Suprapubic skin (tissue), 4 donors: Measurements from ENCODE around the gene BDP1. TPM values are rescaled to one million over a fixed set of nuclear protein-coding genes. Genes with fewer than 3 reads are reported as not detected.

ENCODE experiments used
- DNase-seq, 2 donors: peaks; one replicate each; pipeline ENCODE4 v3.0.0-alpha.2; 2019; ENCODE audit warnings: low spot score in 2 of 2
- H3K27ac ChIP-seq: fragments of 200-600 bp; sonication (generic); one replicate; pipeline ENCODE4 v1.5.1; 2019
- H3K27me3 ChIP-seq: fragments of 200-600 bp; sonication (generic); one replicate; pipeline ENCODE4 v1.5.1; 2019
- H3K36me3 ChIP-seq: fragments of 200-600 bp; sonication (generic); one replicate; pipeline ENCODE4 v1.5.1; 2019
- H3K4me1 ChIP-seq: fragments of 200-600 bp; sonication (generic); one replicate; pipeline ENCODE4 v1.5.1; 2019
- H3K4me3 ChIP-seq: fragments of 200-600 bp; sonication (generic); one replicate; pipeline ENCODE4 v1.5.1; 2019; ENCODE audit warnings: mild to moderate bottlenecking
- H3K9me3 ChIP-seq: fragments of 200-600 bp; sonication (generic); one replicate; pipeline ENCODE4 v1.5.1; 2019
- CTCF ChIP-seq, 2 donors: fragments of 200-600 bp in 1 of 2; fragments of 450-650 bp in 1 of 2; sonication (generic) in 1 of 2; IDR thresholded peaks; one replicate each; pipeline ENCODE4 v1.5.1; 2016 to 2019; ENCODE audit warnings: antibody characterized with exemption in 2 of 2, mild to moderate bottlenecking in 1 of 2, moderate library complexity in 1 of 2
- EP300 ChIP-seq: sonication (generic); formaldehyde crosslinking; IDR thresholded peaks from one replicate; pipeline ENCODE4 v1.6.1; 2017; ENCODE audit warnings: antibody characterized with exemption
- POLR2A ChIP-seq, 2 donors: fragments of 450-650 bp; IDR thresholded peaks; one replicate each; pipeline ENCODE4 v1.6.1; 2017; ENCODE audit warnings: antibody characterized with exemption in 2 of 2, mild to moderate bottlenecking in 2 of 2, moderate library complexity in 2 of 2
- POLR2AphosphoS5 ChIP-seq, 3 donors: sonication (generic); formaldehyde crosslinking; IDR thresholded peaks; one replicate each; pipeline ENCODE4 v1.6.1; 2017; ENCODE audit warnings: antibody characterized with exemption in 3 of 3
- WGBS: methylation state at CpG from one replicate; pipeline ENCODE4 v1.1.5; 2018; 5-methylcytosine and 5-hydroxymethylcytosine counted together
- total RNA-seq, 4 donors: library from RNA; depleted of rRNA; stranded (reverse); fragments of >200 nt; gene quantifications; one replicate each; pipeline ENCODE4 v1.1.0, GENCODE V29; 2016

Gene BDP1
- total RNA-seq, 4 donors from 2014 or later = 19.3 to 48.4 (median 30.5) TPM

GRCh38 chr5:71586052-71586940 is 130.8 kb downstream of the BDP1 start:
- no peaks in the 10 kb centered on the region for H3K36me3 ChIP-seq
- no peak for DNase-seq
- H3K4me1 ChIP-seq = peaks cover 32% of the 10 kb centered on the region
- H3K4me3 ChIP-seq = peak overlapping the region; percentile 80
- no peaks in the 10 kb centered on the region for H3K9me3 ChIP-seq
- peak overlapping the region; percentile 89 for H3K27ac ChIP-seq
- TF ChIP-seq CTCF (IDR thresholded peaks at IDR 0.05) (no peak), POLR2A (IDR thresholded peaks at IDR 0.05) (no peak), EP300 (no peak), POLR2AphosphoS5 (IDR thresholded peaks at IDR 0.05) (no peak)
- no peaks in the 10 kb centered on the region for H3K27me3 ChIP-seq
- WGBS = 84% methylated on average over 22 of the region's 22 CpGs

GRCh38 chr5:71586941-71587765 is 131.7 kb downstream of the BDP1 start, which contains the start of gene MCCC2:
Gene MCCC2 (plus strand): TSS chr5:71587340. CDS start chr5:71587426, 86 bp downstream.
- Histone ChIP-seq H3K36me3 (no peaks in the 10 kb centered on the region), H3K4me1 (peaks cover 32% of the 10 kb centered on the region), H3K27me3 (no peaks in the 10 kb centered on the region), H3K9me3 (no peaks in the 10 kb centered on the region), H3K27ac (peak within 1 kb of the TSS; percentile 89), H3K4me3 (peak within 1 kb of the TSS; percentile 80)
- WGBS = under 1% methylated on average over 32 of the region's 56 CpGs
- DNase-seq = peak; percentile 99
- TF ChIP-seq CTCF (IDR thresholded peaks at IDR 0.05) (no peak), POLR2A (IDR thresholded peaks at IDR 0.05) (peak in 1 of 2 donors; percentile 47), EP300 (no peak), POLR2AphosphoS5 (IDR thresholded peaks at IDR 0.05) (peak in 2 of 3 donors; percentile 32 to 56)

GRCh38 chr5:71587766-71588532 is 132.5 kb downstream of the BDP1 start:
- WGBS = 82% methylated on average over 14 of the region's 19 CpGs
- DNase-seq = no peak
- H3K4me3 ChIP-seq = peak overlapping the region; percentile 80
- peaks cover 32% of the 10 kb centered on the region for H3K4me1 ChIP-seq
- peak overlapping the region; percentile 89 for H3K27ac ChIP-seq
- no peaks in the 10 kb centered on the region for H3K9me3 ChIP-seq
- no peaks in the 10 kb centered on the region for H3K36me3 ChIP-seq
- no peak for TF ChIP-seq EP300
- H3K27me3 ChIP-seq = no peaks in the 10 kb centered on the region

GRCh38 chr5:71588533-71588885 is 133.1 kb downstream of the BDP1 start:
- Histone ChIP-seq H3K27me3 (no peaks in the 10 kb centered on the region), H3K9me3 (no peaks in the 10 kb centered on the region), H3K4me3 (peak overlapping the region; percentile 80), H3K27ac (no peak overlapping the region), H3K36me3 (peaks cover 4% of the 10 kb centered on the region), H3K4me1 (peaks cover 32% of the 10 kb centered on the region)
- WGBS = 86% methylated on average over 2 of the region's 2 CpGs
- DNase-seq = no peak
- TF ChIP-seq CTCF (IDR thresholded peaks at IDR 0.05) (no peak), POLR2A (IDR thresholded peaks at IDR 0.05) (no peak), POLR2AphosphoS5 (IDR thresholded peaks at IDR 0.05) (no peak), EP300 (no peak)

GRCh38 chr5:71589903-71590302 is 134.5 kb downstream of the BDP1 start:
- H3K4me3 ChIP-seq = no peak overlapping the region
- H3K36me3 ChIP-seq = peaks cover 4% of the 10 kb centered on the region
- TF ChIP-seq POLR2AphosphoS5 (IDR thresholded peaks at IDR 0.05) (no peak), CTCF (IDR thresholded peaks at IDR 0.05) (no peak), POLR2A (IDR thresholded peaks at IDR 0.05) (no peak), EP300 (no peak)
- WGBS = 64% methylated on average over 2 of the region's 2 CpGs
- no peaks in the 10 kb centered on the region for H3K9me3 ChIP-seq
- H3K27ac ChIP-seq = no peak overlapping the region
- peaks cover 32% of the 10 kb centered on the region for H3K4me1 ChIP-seq
- DNase-seq = no peak
- no peaks in the 10 kb centered on the region for H3K27me3 ChIP-seq
